GM12872 (cell line): ENCODE measurements around the gene TTC33.

Experiments used
- TF ChIP-seq, protein P1 (sequence below): IDR thresholded peaks from 3 replicates; pipeline ENCODE4 v1.5.1; 2011; ENCODE audit warnings: low read depth, mild to moderate bottlenecking, low read length, moderate library complexity; ENCODE audit not compliant: insufficient read depth

The TTC33 gene

DNA sequence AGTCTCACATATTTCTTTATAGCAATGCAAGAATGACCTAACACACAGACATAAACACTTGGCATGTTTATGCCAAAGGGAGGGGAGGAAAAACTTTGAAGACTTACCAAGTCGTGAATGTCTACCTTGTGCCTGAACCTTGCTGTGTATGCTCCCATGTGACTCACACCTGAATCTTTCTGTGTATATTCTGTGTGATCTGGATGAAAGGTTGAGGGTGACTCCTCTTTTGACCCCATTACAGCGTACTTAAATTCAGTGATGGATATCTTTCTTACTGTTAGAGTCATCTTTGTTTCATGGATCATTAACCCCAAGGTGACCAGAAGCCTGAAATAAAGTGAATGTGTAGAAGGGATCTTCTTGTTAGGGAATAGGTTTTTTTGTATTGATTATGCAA is 129.0 kb downstream of the TTC33 start:
- TF ChIP-seq, protein P1, sequence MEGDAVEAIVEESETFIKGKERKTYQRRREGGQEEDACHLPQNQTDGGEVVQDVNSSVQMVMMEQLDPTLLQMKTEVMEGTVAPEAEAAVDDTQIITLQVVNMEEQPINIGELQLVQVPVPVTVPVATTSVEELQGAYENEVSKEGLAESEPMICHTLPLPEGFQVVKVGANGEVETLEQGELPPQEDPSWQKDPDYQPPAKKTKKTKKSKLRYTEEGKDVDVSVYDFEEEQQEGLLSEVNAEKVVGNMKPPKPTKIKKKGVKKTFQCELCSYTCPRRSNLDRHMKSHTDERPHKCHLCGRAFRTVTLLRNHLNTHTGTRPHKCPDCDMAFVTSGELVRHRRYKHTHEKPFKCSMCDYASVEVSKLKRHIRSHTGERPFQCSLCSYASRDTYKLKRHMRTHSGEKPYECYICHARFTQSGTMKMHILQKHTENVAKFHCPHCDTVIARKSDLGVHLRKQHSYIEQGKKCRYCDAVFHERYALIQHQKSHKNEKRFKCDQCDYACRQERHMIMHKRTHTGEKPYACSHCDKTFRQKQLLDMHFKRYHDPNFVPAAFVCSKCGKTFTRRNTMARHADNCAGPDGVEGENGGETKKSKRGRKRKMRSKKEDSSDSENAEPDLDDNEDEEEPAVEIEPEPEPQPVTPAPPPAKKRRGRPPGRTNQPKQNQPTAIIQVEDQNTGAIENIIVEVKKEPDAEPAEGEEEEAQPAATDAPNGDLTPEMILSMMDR = no peak

GRCh38 chr5:40623480-40624420 is 132.0 kb downstream of the TTC33 start:
- TF ChIP-seq, protein P1 = no peak

DNA sequence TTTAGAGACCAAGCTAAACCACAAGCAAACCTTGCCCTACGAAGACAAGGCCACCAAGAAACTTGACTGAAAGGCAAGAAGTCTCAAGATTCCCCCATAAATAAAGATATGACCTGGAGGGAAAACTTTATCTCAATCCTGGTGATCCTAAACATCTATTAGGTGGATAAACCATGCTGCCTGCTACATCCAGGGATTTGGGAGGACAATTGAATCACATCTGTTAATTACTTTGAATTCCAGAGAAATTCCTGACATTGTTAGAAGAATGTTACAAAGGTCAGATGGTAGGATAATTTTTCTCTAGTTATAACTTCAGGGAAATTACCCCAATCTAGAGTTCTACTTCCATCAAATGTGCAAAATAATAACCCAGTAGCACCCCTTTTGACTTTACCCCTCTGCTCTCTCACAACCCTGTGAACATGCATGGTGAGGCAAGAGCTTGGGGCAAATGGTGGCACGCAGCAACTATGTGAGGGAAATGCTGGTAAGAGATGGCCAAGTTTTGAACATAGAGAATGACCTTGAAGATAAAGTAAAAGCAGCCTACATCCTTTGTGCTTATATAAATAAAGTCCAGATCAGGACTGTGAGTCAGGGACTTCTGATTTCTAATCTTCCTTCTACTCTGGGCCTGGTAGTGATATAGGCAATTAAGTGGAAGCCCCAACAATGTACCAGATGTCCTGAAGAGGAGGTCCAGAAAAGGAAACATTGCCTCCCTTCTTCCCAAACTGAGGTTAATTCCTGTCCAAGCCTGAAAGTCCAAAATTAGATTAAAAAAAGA is 133.1 kb downstream of the TTC33 start:
- TF ChIP-seq, protein P1 = no peak

DNA sequence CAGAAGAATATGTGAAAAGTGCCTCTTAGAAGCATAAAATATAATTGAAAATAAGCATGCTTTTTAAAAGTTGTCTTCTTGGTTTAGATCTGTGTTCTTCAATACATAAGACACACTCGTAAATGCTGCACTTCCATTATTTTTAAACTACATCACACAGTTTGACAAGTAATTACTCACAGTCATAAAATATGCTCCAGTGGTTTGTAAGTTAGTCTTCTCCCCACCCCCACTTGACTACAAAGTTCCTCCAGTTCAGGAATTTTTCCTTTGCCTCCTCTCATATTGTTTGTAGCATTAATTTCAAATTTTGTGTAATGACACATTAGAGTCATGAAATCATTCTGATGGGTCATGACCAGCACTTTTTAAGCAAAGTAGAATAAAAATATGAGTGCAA is 136.3 kb downstream of the TTC33 start:
- TF ChIP-seq, protein P1 = no peak

DNA sequence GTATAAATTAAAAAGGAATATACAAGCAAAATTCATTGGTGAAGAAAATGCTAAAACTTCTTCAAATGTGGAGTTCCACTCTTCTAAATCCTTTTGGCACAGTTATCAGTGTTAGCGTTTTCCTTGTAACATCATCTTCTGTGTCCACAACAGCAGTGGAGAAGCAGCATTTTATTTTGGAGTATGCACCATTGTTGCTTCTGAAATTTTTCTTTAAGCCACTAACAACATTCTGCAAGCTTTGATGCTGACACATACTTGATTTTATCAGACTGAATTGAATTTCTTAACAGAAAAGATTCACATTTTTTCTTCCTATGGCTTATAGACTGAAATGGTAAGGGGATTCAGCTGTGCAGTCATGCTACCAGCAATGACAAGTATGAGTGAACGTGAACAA is 136.8 kb downstream of the TTC33 start:
- TF ChIP-seq, protein P1 = no peak

GRCh38 chr5:40616781-40617180 is 139.0 kb downstream of the TTC33 start:
- TF ChIP-seq, protein P1 = no peak

- TF ChIP-seq, protein P1 = no peak
These were observed 140.1 kb downstream of the TTC33 start for GRCh38 chr5:40615586-40616170.
